IMR-90 (cell line): ENCODE data around the gene ZG16. TPM values are rescaled to one million over a fixed set of nuclear protein-coding genes. Genes with fewer than 3 reads are reported as not detected.
"Not testable (repeated sequence)": the region's sequence is repeated elsewhere in the genome, so short reads cannot be mapped to it uniquely, and the experiment has no call there.

Experiments
- ATAC-seq: fragments of 200-7000 bp; cut with Tn5 transposase; 2 replicates; pipeline ENCODE4 v1.9.1; 2020; ENCODE audit warnings: low read depth, mild to moderate bottlenecking, moderate library complexity
- BruUV-seq: library from RNA; stranded (reverse); fragments of 400-500 nt; replicated peaks from 2 replicates; lab custom pipeline; 2021; lab: Mats Ljungman, UMichigan
- CTCF ChIA-PET: fragments of 300-600 bp; formaldehyde crosslinking; extraction: SDS; loops from one replicate; lab custom pipeline; 2021; ENCODE audit warnings: antibody characterized with exemption; lab: Yijun Ruan, JAX
- POLR2A ChIA-PET: fragments of 300-600 bp; sonication (Branson Sonifier 250); formaldehyde crosslinking; loops from one replicate; lab custom pipeline; 2022; ENCODE audit warnings: antibody characterized with exemption; ENCODE audit not compliant: unreplicated experiment; lab: Charles Lee
- DNase-seq: peaks from one replicate; pipeline ENCODE4 v3.0.0; 2013
- H2AFZ ChIP-seq: replicated peaks from 2 replicates; pipeline ENCODE3; 2013; ENCODE audit warnings: low read length, mild to moderate bottlenecking; ENCODE audit not compliant: poor library complexity
- H2AK5ac ChIP-seq: 2 replicates; pipeline ENCODE4 v1.6.1; 2013; ENCODE audit warnings: low read depth, low read length, inconsistent platforms
- H2AK9ac ChIP-seq: replicated peaks from 2 replicates; pipeline ENCODE3; 2013; ENCODE audit warnings: mild to moderate bottlenecking, low read depth, low read length, moderate library complexity; ENCODE audit not compliant: poor library complexity
- H2BK120ac ChIP-seq: 2 replicates; pipeline ENCODE4 v1.6.1; 2013; ENCODE audit warnings: low read depth, low read length, inconsistent platforms
- H2BK15ac ChIP-seq: 3 replicates; pipeline ENCODE4 v1.6.1; 2013; ENCODE audit warnings: low read depth, low read length, inconsistent platforms
- H2BK20ac ChIP-seq: 2 replicates; pipeline ENCODE4 v1.6.1; 2013; ENCODE audit warnings: low read depth, mild to moderate bottlenecking, inconsistent platforms, low read length, moderate library complexity
- H2BK5ac ChIP-seq: 2 replicates; pipeline ENCODE4 v1.6.1; 2013; ENCODE audit warnings: mild to moderate bottlenecking, low read depth, low read length, inconsistent platforms; ENCODE audit not compliant: poor library complexity, severe bottlenecking
- H3K14ac ChIP-seq: replicated peaks from 2 replicates; pipeline ENCODE4 v1.6.1; 2013; ENCODE audit warnings: low read depth, low read length, inconsistent platforms
- H3K18ac ChIP-seq: 2 replicates; pipeline ENCODE4 v1.6.1; 2013; ENCODE audit warnings: low read depth, low read length, control low read depth
- H3K23ac ChIP-seq: 2 replicates; pipeline ENCODE4 v1.6.1; 2013; ENCODE audit warnings: low read depth, low read length, inconsistent platforms
- H3K27ac ChIP-seq: 2 replicates; pipeline ENCODE4 v1.5.1; 2013; ENCODE audit warnings: mild to moderate bottlenecking, control low read depth, low read length; ENCODE audit not compliant: insufficient read depth
- H3K27me3 ChIP-seq: 2 replicates; pipeline ENCODE4 v1.6.1; 2013; ENCODE audit warnings: low read length; ENCODE audit not compliant: control insufficient read depth, insufficient read depth
- H3K36me3 ChIP-seq: 2 replicates; pipeline ENCODE4 v1.6.1; 2013; ENCODE audit warnings: low read length, mixed read lengths; ENCODE audit not compliant: control insufficient read depth, insufficient read depth
- H3K4ac ChIP-seq: 2 replicates; pipeline ENCODE4 v1.6.1; 2013; ENCODE audit warnings: low read depth, low read length, inconsistent platforms
- H3K4me1 ChIP-seq: 2 replicates; pipeline ENCODE4 v1.6.1; 2013; ENCODE audit warnings: low read length, mixed read lengths; ENCODE audit not compliant: control insufficient read depth, insufficient read depth
- H3K4me2 ChIP-seq: 2 replicates; pipeline ENCODE4 v1.6.1; 2013; ENCODE audit warnings: low read depth, mild to moderate bottlenecking, control low read depth, low read length, moderate library complexity
- H3K4me3 ChIP-seq: 2 replicates; pipeline ENCODE4 v1.5.1; 2013; ENCODE audit warnings: low read depth, mild to moderate bottlenecking, control low read depth, low read length, moderate library complexity; ENCODE audit not compliant: insufficient read depth
- H3K56ac ChIP-seq: 2 replicates; pipeline ENCODE4 v1.6.1; 2013; ENCODE audit warnings: low read length, inconsistent platforms; ENCODE audit not compliant: insufficient read depth; ENCODE audit errors: extremely low read depth
- H3K79me1 ChIP-seq, 2 experiments: 2 replicates each; pipeline ENCODE4 v1.6.1; 2013; ENCODE audit warnings: low read length in 2 of 2, inconsistent platforms in 1 of 2, low read depth in 1 of 2
- H3K9ac ChIP-seq: 2 replicates; pipeline ENCODE4 v1.6.1; 2013; ENCODE audit warnings: low read depth, low read length, control low read depth
- H3K9me1 ChIP-seq: 2 replicates; pipeline ENCODE4 v1.6.1; 2013; ENCODE audit warnings: low read length, inconsistent platforms; ENCODE audit not compliant: insufficient read depth
- H3K9me3 ChIP-seq: 2 replicates; pipeline ENCODE4 v1.6.1; 2013; ENCODE audit warnings: low read length; ENCODE audit not compliant: control insufficient read depth, insufficient read depth
- H4K20me1 ChIP-seq: 2 replicates; pipeline ENCODE4 v1.6.1; 2013; ENCODE audit warnings: low read length, inconsistent platforms; ENCODE audit not compliant: insufficient read depth
- H4K5ac ChIP-seq: 2 replicates; pipeline ENCODE4 v1.6.1; 2013; ENCODE audit warnings: mild to moderate bottlenecking, low read depth, low read length, control low read depth
- H4K8ac ChIP-seq, 2 experiments: 2 replicates each; pipeline ENCODE4 v1.6.1; 2013; ENCODE audit warnings: low read depth in 2 of 2, low read length in 2 of 2, control low read depth in 1 of 2, inconsistent platforms in 1 of 2
- H4K91ac ChIP-seq: 2 replicates; pipeline ENCODE4 v1.6.1; 2013; ENCODE audit warnings: low read depth, low read length, inconsistent platforms; ENCODE audit not compliant: insufficient read depth
- USF2 ChIP-seq: fragments of 150-350 bp; IDR thresholded peaks from 2 replicates; pipeline ENCODE4 v1.6.1; 2017; ENCODE audit warnings: mild to moderate bottlenecking, antibody characterized with exemption, low read length, low read depth
- WGBS, 2 experiments: methylation state at CpG; one replicate each; pipeline versions ENCODE4 v1.1.5 to v1.1.7; 2013; ENCODE audit warnings: missing lambda C conversion rate in 2 of 2; ENCODE audit not compliant: insufficient read length in 1 of 2; ENCODE audit errors: extremely low coverage in 2 of 2; 5-methylcytosine and 5-hydroxymethylcytosine counted together
- dilution Hi-C: fragments of 300-500 bp; cut with HindIII; formaldehyde crosslinking; loops from one replicate; pipeline ENCODE4 v1.14.3; 2018; ENCODE audit warnings: low sequenced_read_pairs; ENCODE audit not compliant: unreplicated experiment
- in situ Hi-C: fragments of 300-500 bp; cut with MboI; formaldehyde crosslinking; loops from 3 replicates; pipeline ENCODE4 v1.14.3; 2019; ENCODE audit warnings: low sequenced_read_pairs, inconsistent platforms, mixed read lengths
- intact Hi-C: fragments of 100-400 bp; cut with micrococcal nuclease; formaldehyde crosslinking; loops from 2 replicates; pipeline ENCODE4 v1.10.0; 2022
- polyA plus RNA-seq, 3 experiments: library from polyadenylated mRNA; depleted of rRNA; stranded (reverse); fragments of >200 nt; gene quantifications; 2 replicates each; pipeline ENCODE4 v1.2.3, GENCODE V29; 2012; ENCODE audit warnings: low replicate concordance in 1 of 3
- total RNA-seq: library from RNA; depleted of rRNA; stranded (reverse); fragments of >200 nt; gene quantifications from 2 replicates; pipeline ENCODE4 v1.2.3, GENCODE V29; 2012

Gene ZG16
- total and polyA plus RNA-seq, 2 of the 4 experiments (the other 2 are of a cell fraction): not detected

DNA sequence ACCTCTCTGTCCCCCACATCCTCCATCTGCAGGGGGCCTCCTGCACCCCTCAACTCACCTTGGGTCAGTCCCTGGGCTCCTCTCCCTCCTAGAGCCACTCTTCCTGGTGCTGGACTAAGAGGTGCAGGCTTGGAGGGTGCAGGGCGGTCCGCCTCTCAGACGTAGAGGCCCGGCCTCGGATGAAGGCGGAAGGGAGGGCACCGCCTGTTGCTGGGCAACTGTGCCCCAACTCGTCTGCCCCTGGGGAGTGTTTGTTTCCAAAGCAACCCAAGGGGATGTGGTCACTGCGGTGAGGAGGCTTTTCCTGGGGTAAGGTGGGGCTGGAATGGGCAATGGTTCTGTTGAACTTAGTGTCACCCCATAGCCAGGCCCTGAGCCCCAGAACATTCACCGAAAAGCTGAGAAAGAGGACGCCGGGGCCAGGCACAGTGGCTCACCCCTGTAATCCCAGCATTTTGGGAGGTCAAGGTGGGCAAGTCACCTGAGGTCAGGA is 32.2 kb upstream of the ZG16 start, which contains the start of gene C16orf54:
C16orf54 (minus strand) TSS at position 138 of the 493 bp plus-strand sequence. CDS start 1,039 bp downstream, outside the sequence.
- ATAC-seq: no peak
- Histone ChIP-seq H3K18ac (no peak within 1 kb of the TSS), H3K4me3 (no peak within 1 kb of the TSS), H2BK120ac (no peak within 1 kb of the TSS), H3K56ac (no peak within 1 kb of the TSS), H3K27ac (no peak within 1 kb of the TSS), H3K23ac (no peak within 1 kb of the TSS), H2AK9ac (no peak within 1 kb of the TSS), H3K4me1 (no peaks in the 10 kb centered on the region), H3K4ac (no peak within 1 kb of the TSS), H4K8ac (no peak within 1 kb of the TSS), H3K14ac (no peak within 1 kb of the TSS), H3K36me3 (no peaks in the 10 kb centered on the region), H4K20me1 (no peaks in the 10 kb centered on the region), H3K4me2 (no peak within 1 kb of the TSS), H3K79me1 (no peaks in the 10 kb centered on the region), H2BK5ac (no peak within 1 kb of the TSS), H3K9me1 (no peaks in the 10 kb centered on the region), H3K9me3 (no peaks in the 10 kb centered on the region), H2AK5ac (no peak within 1 kb of the TSS), H4K5ac (no peak within 1 kb of the TSS), H3K9ac (no peak within 1 kb of the TSS), H2BK15ac (no peak within 1 kb of the TSS), H4K91ac (no peak within 1 kb of the TSS), H3K27me3 (peaks cover 21% of the 10 kb centered on the region), H2BK20ac (no peak within 1 kb of the TSS), H2AFZ (no peak within 1 kb of the TSS)
- POLR2A ChIA-PET: no interaction called here
- intact Hi-C loops (no loop called here), dilution Hi-C loops (no loop called here), in situ Hi-C loops (no loop called here)
- CTCF ChIA-PET: no interaction called here
- WGBS, 2 experiments: 100% methylated on average over 1 of the region's 12 CpGs; no CpG with 5 or more reads in 1 of the 2 experiments
- no peak for DNase-seq
- TF ChIP-seq USF2: no peak
- no TSS peak for BruUV-seq

GRCh38 chr16:29746518-29746917 is 31.5 kb upstream of the ZG16 start:
- DNase-seq, H2AK9ac ChIP-seq, H4K91ac ChIP-seq, H2BK120ac ChIP-seq, POLR2A ChIA-PET, in situ Hi-C loops, H2BK5ac ChIP-seq, H4K8ac ChIP-seq, H3K9ac ChIP-seq, H3K9me3 ChIP-seq, H3K18ac ChIP-seq, H3K4me2 ChIP-seq, H3K36me3 ChIP-seq, dilution Hi-C loops, H2BK20ac ChIP-seq, H2AK5ac ChIP-seq, H3K14ac ChIP-seq, H3K27ac ChIP-seq, H3K9me1 ChIP-seq, BruUV-seq, intact Hi-C loops, H3K79me1 ChIP-seq, H3K4me3 ChIP-seq, H3K4me1 ChIP-seq, H2BK15ac ChIP-seq, H4K20me1 ChIP-seq, H4K5ac ChIP-seq, H3K23ac ChIP-seq, CTCF ChIA-PET, ATAC-seq, H3K4ac ChIP-seq, H3K56ac ChIP-seq, H2AFZ ChIP-seq: not testable (repeated sequence)
- peaks cover 17% of the 10 kb centered on the region for H3K27me3 ChIP-seq
- no CpG with 5 or more reads among the region's 4 CpGs for WGBS, 2 experiments
